H9 (cell line): ENCODE data around the gene KCTD7. TPM values are rescaled to one million over a fixed set of nuclear protein-coding genes. Genes with fewer than 3 reads are reported as not detected.
A peak's percentile ranks its signal among the peaks of the same experiment; 100 is the strongest.
"Not testable (repeated sequence)": the region's sequence is repeated elsewhere in the genome, so short reads cannot be mapped to it uniquely, and the experiment has no call there.

Experiments used
- DNase-seq: peaks from one replicate; pipeline ENCODE4 v3.0.0-alpha.2; 2017
- H2AFZ ChIP-seq: one replicate; pipeline ENCODE4 v1.6.1; 2013; ENCODE audit warnings: mild to moderate bottlenecking, low read length, control low read depth, moderate library complexity
- H2AK5ac ChIP-seq: 2 replicates; pipeline ENCODE4 v1.6.1; 2013; ENCODE audit warnings: low read length, control low read depth, mixed read lengths; ENCODE audit not compliant: insufficient read length
- H2BK120ac ChIP-seq: one replicate; pipeline ENCODE4 v1.6.1; 2013; ENCODE audit warnings: low read depth, mild to moderate bottlenecking, low read length, control low read depth, inconsistent platforms; ENCODE audit not compliant: poor library complexity, severe bottlenecking
- H2BK12ac ChIP-seq: 2 replicates; pipeline ENCODE4 v1.6.1; 2013; ENCODE audit warnings: low read length, control low read depth, mixed read lengths, low read depth; ENCODE audit not compliant: insufficient read length
- H2BK15ac ChIP-seq: 2 replicates; pipeline ENCODE4 v1.6.1; 2013; ENCODE audit warnings: low read depth, low read length, control low read depth
- H2BK20ac ChIP-seq: one replicate; pipeline ENCODE4 v1.6.1; 2013; ENCODE audit warnings: low read depth, mild to moderate bottlenecking, low read length, control low read depth, inconsistent platforms; ENCODE audit not compliant: poor library complexity, severe bottlenecking
- H2BK5ac ChIP-seq: 2 replicates; pipeline ENCODE4 v1.6.1; 2013; ENCODE audit warnings: low read length, control low read depth, mixed read lengths; ENCODE audit not compliant: insufficient read length
- H3K14ac ChIP-seq: 2 replicates; pipeline ENCODE4 v1.6.1; 2013; ENCODE audit warnings: low read length, control low read depth; ENCODE audit not compliant: insufficient read depth
- H3K18ac ChIP-seq: 2 replicates; pipeline ENCODE4 v1.6.1; 2013; ENCODE audit warnings: low read depth, mild to moderate bottlenecking, mixed read lengths, low read length, control low read depth; ENCODE audit not compliant: insufficient read length
- H3K23ac ChIP-seq: 2 replicates; pipeline ENCODE4 v1.6.1; 2013; ENCODE audit warnings: low read length, control low read depth, mixed read lengths, low read depth; ENCODE audit not compliant: insufficient read length
- H3K23me2 ChIP-seq: 2 replicates; pipeline ENCODE4 v1.6.1; 2013; ENCODE audit warnings: low read depth, mild to moderate bottlenecking, mixed read lengths, low read length, control low read depth; ENCODE audit not compliant: insufficient read length, poor library complexity, severe bottlenecking
- H3K27ac ChIP-seq: 2 replicates; pipeline ENCODE4 v1.5.1; 2013; ENCODE audit warnings: low read length, control low read depth, mixed read lengths, low read depth; ENCODE audit not compliant: insufficient read length
- H3K27me3 ChIP-seq: 2 replicates; pipeline ENCODE4 v1.6.1; 2013; ENCODE audit warnings: low read length, control low read depth, inconsistent platforms; ENCODE audit not compliant: insufficient read depth
- H3K4ac ChIP-seq: 2 replicates; pipeline ENCODE4 v1.6.1; 2013; ENCODE audit warnings: low read depth, mild to moderate bottlenecking, control low read depth, inconsistent platforms, low read length, moderate library complexity
- H3K4me1 ChIP-seq: 2 replicates; pipeline ENCODE4 v1.6.1; 2013; ENCODE audit warnings: low read length, control low read depth, inconsistent platforms; ENCODE audit not compliant: insufficient read depth
- H3K4me2 ChIP-seq: 2 replicates; pipeline ENCODE4 v1.6.1; 2013; ENCODE audit warnings: low read length, control low read depth, mixed read lengths; ENCODE audit not compliant: insufficient read length, insufficient read depth
- H3K56ac ChIP-seq: 2 replicates; pipeline ENCODE4 v1.6.1; 2013; ENCODE audit warnings: low read depth, mild to moderate bottlenecking, mixed read lengths, low read length, control low read depth; ENCODE audit not compliant: insufficient read length
- H3K79me1 ChIP-seq: 2 replicates; pipeline ENCODE4 v1.6.1; 2013; ENCODE audit warnings: low read depth, mild to moderate bottlenecking, moderate library complexity, low read length, control low read depth, inconsistent platforms; ENCODE audit not compliant: insufficient read depth, poor library complexity, severe bottlenecking
- H3K79me2 ChIP-seq: 2 replicates; pipeline ENCODE4 v1.6.1; 2013; ENCODE audit warnings: low read length, control low read depth, inconsistent platforms; ENCODE audit not compliant: insufficient read depth
- H3K9ac ChIP-seq: 2 replicates; pipeline ENCODE4 v1.6.1; 2013; ENCODE audit warnings: low read length, control low read depth, mixed read lengths; ENCODE audit not compliant: insufficient read length; ENCODE audit errors: extremely low read depth
- H3K9me3 ChIP-seq: one replicate; pipeline ENCODE4 v1.6.1; 2013; ENCODE audit warnings: low read depth, low read length, inconsistent platforms; ENCODE audit not compliant: control insufficient read depth
- H3T11ph ChIP-seq: one replicate; pipeline ENCODE4 v1.6.1; 2013; ENCODE audit warnings: mild to moderate bottlenecking, low read length, control low read depth, inconsistent platforms
- H4K20me1 ChIP-seq: one replicate; pipeline ENCODE4 v1.6.1; 2013; ENCODE audit not compliant: control insufficient read depth, insufficient read length, insufficient read depth
- H4K5ac ChIP-seq: 2 replicates; pipeline ENCODE4 v1.6.1; 2013; ENCODE audit warnings: low read depth, mild to moderate bottlenecking, mixed read lengths, low read length, control low read depth; ENCODE audit not compliant: insufficient read length
- H4K8ac ChIP-seq: replicated peaks from 2 replicates; pipeline ENCODE4 v1.6.1; 2013; ENCODE audit warnings: low read length, control low read depth, mixed read lengths, low read depth; ENCODE audit not compliant: insufficient read length
- H4K91ac ChIP-seq: 2 replicates; pipeline ENCODE4 v1.6.1; 2013; ENCODE audit warnings: low read depth, mild to moderate bottlenecking, moderate library complexity, mixed read lengths, low read length, control low read depth; ENCODE audit not compliant: insufficient read length
- H3K27ac Mint-ChIP-seq, 3 experiments: 2 replicates in 2 of 3; 3 replicates in 1 of 3; pipeline ENCODE4 v1.8.0; 2020 to 2021; ENCODE audit warnings: mixed read lengths in 3 of 3, mild to moderate bottlenecking in 1 of 3, moderate library complexity in 1 of 3
- H3K27me3 Mint-ChIP-seq: 2 replicates; pipeline ENCODE4 v1.8.0; 2021; ENCODE audit warnings: low read depth, mild to moderate bottlenecking, moderate library complexity, mixed read lengths
- H3K36me3 Mint-ChIP-seq, 3 experiments: 2 replicates in 2 of 3; 3 replicates in 1 of 3; pipeline ENCODE4 v1.8.0; 2020 to 2021; ENCODE audit warnings: low read depth in 3 of 3, mixed read lengths in 3 of 3; ENCODE audit not compliant: insufficient read depth in 1 of 3
- H3K4me1 Mint-ChIP-seq, 2 experiments: 2 replicates each; pipeline ENCODE4 v1.8.0; 2020; ENCODE audit warnings: mixed read lengths in 2 of 2
- H3K4me3 Mint-ChIP-seq, 2 experiments: 2 replicates in 1 of 2; 3 replicates in 1 of 2; pipeline ENCODE4 v1.8.0; 2020 to 2021; ENCODE audit warnings: mild to moderate bottlenecking in 2 of 2, mixed read lengths in 2 of 2, moderate library complexity in 1 of 2
- H3K9me3 Mint-ChIP-seq, 2 experiments: 2 replicates in 1 of 2; 3 replicates in 1 of 2; pipeline ENCODE4 v1.8.0; 2020; ENCODE audit warnings: mild to moderate bottlenecking in 2 of 2, mixed read lengths in 2 of 2, moderate library complexity in 1 of 2
- WGBS: extraction: QIAGEN DNeasy Blood & Tissue Kit; methylation state at CpG from one replicate; pipeline ENCODE4 v1.1.7; 2013; ENCODE audit warnings: missing lambda C conversion rate, low lambda C conversion rate, mixed read lengths; ENCODE audit not compliant: insufficient read length; ENCODE audit errors: extremely low coverage; 5-methylcytosine and 5-hydroxymethylcytosine counted together
- total RNA-seq: library from RNA; stranded (reverse); gene quantifications from 2 replicates; pipeline ENCODE4 v1.2.1, GENCODE V29; 2021
- TF ChIP-seq, protein P1 (sequence below): fragments of 200-600 bp; sonication (generic); conservative IDR thresholded peaks from 3 replicates; pipeline ENCODE4 v1.8.0; 2021; ENCODE audit warnings: antibody characterized with exemption, mild to moderate bottlenecking

The KCTD7 gene
- total RNA-seq, 1 experiment from 2014 or later: 8.9 TPM

DNA sequence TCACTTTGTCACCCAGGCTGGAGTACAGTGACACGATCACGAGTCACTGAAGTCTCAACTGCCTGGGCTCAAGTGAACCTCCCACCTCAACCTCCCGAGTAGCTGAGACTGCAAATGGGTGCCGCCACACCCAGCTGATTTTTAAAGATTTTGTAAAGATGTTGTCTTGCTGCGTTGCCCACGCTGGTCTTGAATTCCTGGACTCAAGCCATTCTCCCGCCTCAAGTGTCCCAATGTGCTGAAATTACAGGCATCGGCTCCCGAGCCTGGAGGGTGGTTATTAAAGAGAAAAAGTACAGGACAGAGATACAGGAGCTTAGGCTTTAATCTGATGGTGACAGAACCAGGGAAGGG is 55.1 kb downstream of the KCTD7 start:
- H2BK12ac ChIP-seq: no peak overlapping the region
- no peak overlapping the region for H3K4me2 ChIP-seq
- H4K91ac ChIP-seq: no peak overlapping the region
- H3K27ac ChIP-seq: no peak overlapping the region
- H2AK5ac ChIP-seq: no peak overlapping the region
- H3K79me1 ChIP-seq: no peaks in the 10 kb centered on the region
- H3K18ac ChIP-seq: no peak overlapping the region
- no peaks in the 10 kb centered on the region; the same call in 1 of the 2 replicates for H3K27me3 Mint-ChIP-seq
- H2BK15ac ChIP-seq: no peak overlapping the region
- peaks cover 0 to 2% (median 0%) of the 10 kb centered on the region in 3 experiments; a peak in 1 of 7 replicates for H3K36me3 Mint-ChIP-seq
- H3K4ac ChIP-seq: no peak overlapping the region
- no peaks in the 10 kb centered on the region for H4K20me1 ChIP-seq
- H3K4me1 ChIP-seq: no peaks in the 10 kb centered on the region; the same call in 1 of the 2 replicates
- peaks cover 4% of the 10 kb centered on the region for H3K23me2 ChIP-seq
- no peak overlapping the region for H3K9ac ChIP-seq
- peak overlapping the region; percentile 16 to 24; a peak in 2 of 5 replicates for H3K4me3 Mint-ChIP-seq
- H3K23ac ChIP-seq: no peak overlapping the region
- no peak overlapping the region for H3T11ph ChIP-seq
- no peaks in the 10 kb centered on the region for H3K9me3 ChIP-seq
- no peak overlapping the region for H2AFZ ChIP-seq
- H3K9me3 Mint-ChIP-seq: no peaks in the 10 kb centered on the region
- no peak overlapping the region for H2BK120ac ChIP-seq
- no peak overlapping the region for H4K5ac ChIP-seq
- no peak overlapping the region for H3K14ac ChIP-seq
- TF ChIP-seq, protein P1, sequence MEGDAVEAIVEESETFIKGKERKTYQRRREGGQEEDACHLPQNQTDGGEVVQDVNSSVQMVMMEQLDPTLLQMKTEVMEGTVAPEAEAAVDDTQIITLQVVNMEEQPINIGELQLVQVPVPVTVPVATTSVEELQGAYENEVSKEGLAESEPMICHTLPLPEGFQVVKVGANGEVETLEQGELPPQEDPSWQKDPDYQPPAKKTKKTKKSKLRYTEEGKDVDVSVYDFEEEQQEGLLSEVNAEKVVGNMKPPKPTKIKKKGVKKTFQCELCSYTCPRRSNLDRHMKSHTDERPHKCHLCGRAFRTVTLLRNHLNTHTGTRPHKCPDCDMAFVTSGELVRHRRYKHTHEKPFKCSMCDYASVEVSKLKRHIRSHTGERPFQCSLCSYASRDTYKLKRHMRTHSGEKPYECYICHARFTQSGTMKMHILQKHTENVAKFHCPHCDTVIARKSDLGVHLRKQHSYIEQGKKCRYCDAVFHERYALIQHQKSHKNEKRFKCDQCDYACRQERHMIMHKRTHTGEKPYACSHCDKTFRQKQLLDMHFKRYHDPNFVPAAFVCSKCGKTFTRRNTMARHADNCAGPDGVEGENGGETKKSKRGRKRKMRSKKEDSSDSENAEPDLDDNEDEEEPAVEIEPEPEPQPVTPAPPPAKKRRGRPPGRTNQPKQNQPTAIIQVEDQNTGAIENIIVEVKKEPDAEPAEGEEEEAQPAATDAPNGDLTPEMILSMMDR: no peak
- no peak overlapping the region for H2BK20ac ChIP-seq
- H3K27me3 ChIP-seq: no peaks in the 10 kb centered on the region
- H3K56ac ChIP-seq: no peak overlapping the region
- H3K27ac Mint-ChIP-seq: no peak overlapping the region
- no CpG with 5 or more reads among the region's 9 CpGs for WGBS
- DNase-seq: no peak
- H4K8ac ChIP-seq: no peak overlapping the region
- peaks cover 3 to 13% of the 10 kb centered on the region in 2 experiments; a peak in 3 of 4 replicates for H3K4me1 Mint-ChIP-seq
- H2BK5ac ChIP-seq: no peak overlapping the region
- H3K79me2 ChIP-seq: no peaks in the 10 kb centered on the region; the same call in 1 of the 2 replicates

DNA sequence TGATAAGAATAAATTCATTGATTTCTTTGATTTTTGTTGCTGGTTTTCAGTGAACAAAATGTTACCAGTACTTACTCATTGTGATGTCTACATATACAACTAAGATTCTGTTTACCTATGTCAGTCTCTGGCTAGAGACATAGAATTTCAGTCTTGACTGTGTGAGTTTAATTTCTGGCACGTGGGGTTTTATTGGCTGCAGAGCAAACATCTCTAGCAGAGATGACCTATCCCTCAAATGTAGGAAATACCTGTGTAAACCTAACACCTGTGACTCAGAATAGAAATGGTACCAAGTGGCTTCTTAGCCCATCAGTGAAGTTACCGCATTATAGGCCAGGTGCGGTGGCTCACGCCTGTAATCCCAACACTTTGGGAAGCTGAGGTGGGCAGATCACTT is 57.0 kb downstream of the KCTD7 start:
- not testable (repeated sequence) for H3K27me3 ChIP-seq, H3K9me3 Mint-ChIP-seq, H3T11ph ChIP-seq, H4K5ac ChIP-seq, H4K91ac ChIP-seq, DNase-seq, H3K18ac ChIP-seq, H3K56ac ChIP-seq, H3K23me2 ChIP-seq, H3K27ac ChIP-seq, H3K4me3 Mint-ChIP-seq, H2BK20ac ChIP-seq, H3K9me3 ChIP-seq, H4K20me1 ChIP-seq, H3K36me3 Mint-ChIP-seq, H2AK5ac ChIP-seq, H4K8ac ChIP-seq, H3K14ac ChIP-seq, H3K27me3 Mint-ChIP-seq, H3K23ac ChIP-seq, H3K4me1 ChIP-seq, H3K4me2 ChIP-seq, H3K79me1 ChIP-seq, H2BK120ac ChIP-seq, H2BK15ac ChIP-seq, H2BK12ac ChIP-seq, H3K9ac ChIP-seq, H2AFZ ChIP-seq, H2BK5ac ChIP-seq, H3K27ac Mint-ChIP-seq, H3K79me2 ChIP-seq, H3K4ac ChIP-seq
- WGBS: no CpG with 5 or more reads among the region's 4 CpGs
- peaks cover 3 to 13% of the 10 kb centered on the region in 2 experiments; a peak in 3 of 4 replicates for H3K4me1 Mint-ChIP-seq
